GM11168 (cell line): ENCODE results near the gene DOC2B.
"Not testable (repeated sequence)": the region's sequence is repeated elsewhere in the genome, so short reads cannot be mapped to it uniquely, and the experiment has no call there.

Experiments used
- in situ Hi-C: fragments of 300-500 bp; cut with MboI; formaldehyde crosslinking; loops from one replicate; pipeline ENCODE4 v1.12.0; 2022; ENCODE audit warnings: low sequenced_read_pairs; ENCODE audit not compliant: unreplicated experiment

Gene DOC2B

GRCh38 chr17:170130-170670 is 11.2 kb downstream of the DOC2B start:
- in situ Hi-C loops = no loop called here

GRCh38 chr17:168614-169013 is 12.8 kb downstream of the DOC2B start:
- in situ Hi-C loops = not testable (repeated sequence)

GRCh38 chr17:165939-166338 is 15.5 kb downstream of the DOC2B start:
- in situ Hi-C loops = no loop called here

- in situ Hi-C loops = no loop called here
Measured at GRCh38 chr17:164303-165235, 16.9 kb downstream of the DOC2B start.

- in situ Hi-C loops = no loop called here
Measured at GRCh38 chr17:163514-164098, 17.8 kb downstream of the DOC2B start.

- in situ Hi-C loops = no loop called here
Measured at GRCh38 chr17:162689-163088, 18.8 kb downstream of the DOC2B start.

- in situ Hi-C loops = no loop called here
Measured at GRCh38 chr17:161481-161880, 20.0 kb downstream of the DOC2B start.

GRCh38 chr17:160336-160735 is 21.1 kb downstream of the DOC2B start:
- in situ Hi-C loops = no loop called here

- in situ Hi-C loops = no loop called here
Measured at GRCh38 chr17:159609-160008, 21.8 kb downstream of the DOC2B start.

- in situ Hi-C loops = no loop called here
Measured at GRCh38 chr17:158379-158778, 23.1 kb downstream of the DOC2B start.

GRCh38 chr17:157901-158300 is 23.5 kb downstream of the DOC2B start:
- in situ Hi-C loops = no loop called here

- in situ Hi-C loops = no loop called here
Measured at GRCh38 chr17:156946-157345, 24.5 kb downstream of the DOC2B start.

- in situ Hi-C loops = no loop called here
Measured at GRCh38 chr17:156094-156621, 25.3 kb downstream of the DOC2B start.

GRCh38 chr17:155576-155975 is 25.9 kb downstream of the DOC2B start:
- in situ Hi-C loops = no loop called here

- in situ Hi-C loops = no loop called here
Measured at GRCh38 chr17:153851-154250, 27.6 kb downstream of the DOC2B start.

GRCh38 chr17:152860-153420 is 28.5 kb downstream of the DOC2B start:
- in situ Hi-C loops = no loop called here

- in situ Hi-C loops = no loop called here
Measured at GRCh38 chr17:151886-152859, 29.3 kb downstream of the DOC2B start.

GRCh38 chr17:151004-151403 is 30.4 kb downstream of the DOC2B start:
- in situ Hi-C loops = no loop called here

GRCh38 chr17:149897-150584 is 31.4 kb downstream of the DOC2B start:
- in situ Hi-C loops = no loop called here
